Measurements from ENCODE around the gene HERC4.

- no peak for TF ChIP-seq POLR2A (IDR thresholded peaks at IDR 0.05; ENCODE audit: low read depth, low read length)
- no peak for TF ChIP-seq POLR2AphosphoS5 (IDR thresholded peaks at IDR 0.05; ENCODE audit: low read depth, low read length)
- no peak for TF ChIP-seq TAF1 (IDR thresholded peaks at IDR 0.05; ENCODE audit: borderline replicate concordance, low read depth, low read length)
Measured at GRCh38 chr10:68108051-68108450, 33.0 kb upstream of the HERC4 start.

Data from GM12892 (cell line).